OCI-LY7 (cell line): Measurements from ENCODE around the gene CPEB4. TPM values are rescaled to one million over a fixed set of nuclear protein-coding genes. Genes with fewer than 3 reads are reported as not detected.

Experiments
- BruUV-seq: library from RNA; stranded (reverse); fragments of 400-500 nt; replicated peaks from 2 replicates; lab custom pipeline; 2021; lab: Mats Ljungman, UMichigan
- CTCF ChIA-PET: fragments of 300-600 bp; sonication (Branson Sonifier 250); formaldehyde crosslinking; loops from one replicate; lab custom pipeline; 2022; ENCODE audit warnings: antibody characterized with exemption; ENCODE audit not compliant: unreplicated experiment; lab: Charles Lee
- POLR2A ChIA-PET: fragments of 300-600 bp; sonication (Branson Sonifier 250); formaldehyde crosslinking; loops from one replicate; lab custom pipeline; 2022; ENCODE audit warnings: antibody characterized with exemption; lab: Charles Lee
- DNase-seq: peaks from one replicate; pipeline ENCODE4 v3.0.0-alpha.2; 2015; ENCODE audit warnings: low spot score
- H2AFZ ChIP-seq: fragments of 200-600 bp; sonication (generic), shearing (Covaris generic); 2 replicates; pipeline ENCODE4 v1.6.1; 2014; ENCODE audit warnings: mild to moderate bottlenecking, antibody characterized with exemption, low read length, moderate library complexity
- H3K27ac ChIP-seq: fragments of 200-600 bp; sonication (generic); 2 replicates; pipeline ENCODE4 v1.5.1; 2014; ENCODE audit warnings: mixed run types, low read depth, mild to moderate bottlenecking, moderate library complexity, low read length, inconsistent platforms; ENCODE audit not compliant: poor library complexity, severe bottlenecking
- H3K36me3 ChIP-seq: fragments of 200-600 bp; sonication (generic); 2 replicates; pipeline ENCODE4 v1.6.1; 2014; ENCODE audit warnings: mild to moderate bottlenecking, antibody characterized with exemption, low read length, moderate library complexity, mixed read lengths; ENCODE audit not compliant: insufficient read depth
- H3K4me1 ChIP-seq: fragments of 200-600 bp; sonication (generic); 2 replicates; pipeline ENCODE4 v1.5.1; 2014; ENCODE audit warnings: mild to moderate bottlenecking, low read length; ENCODE audit not compliant: insufficient read depth, poor library complexity, severe bottlenecking
- H3K4me2 ChIP-seq: fragments of 200-600 bp; sonication (generic); 2 replicates; pipeline ENCODE4 v1.6.1; 2014; ENCODE audit warnings: mild to moderate bottlenecking, low read length
- H3K4me3 ChIP-seq: fragments of 200-600 bp; sonication (generic); 2 replicates; pipeline ENCODE4 v1.5.1; 2014; ENCODE audit warnings: mild to moderate bottlenecking, low read depth, low read length; ENCODE audit not compliant: poor library complexity, severe bottlenecking
- H3K79me2 ChIP-seq: fragments of 200-600 bp; sonication (generic); 2 replicates; pipeline ENCODE4 v1.6.1; 2016; ENCODE audit warnings: low read depth, mild to moderate bottlenecking, low read length, moderate library complexity, mixed read lengths; ENCODE audit not compliant: insufficient read depth
- H3K9me2 ChIP-seq: fragments of 200-600 bp; sonication (generic); 2 replicates; pipeline ENCODE4 v1.6.1; 2016; ENCODE audit warnings: mild to moderate bottlenecking, low read length, mixed read lengths; ENCODE audit not compliant: insufficient read depth
- H3K9me3 ChIP-seq: fragments of 200-600 bp; sonication (generic); 2 replicates; pipeline ENCODE4 v1.6.1; 2014; ENCODE audit warnings: mild to moderate bottlenecking, mixed run types, low read length, mixed read lengths
- H4K20me1 ChIP-seq: fragments of 200-600 bp; sonication (generic); 2 replicates; pipeline ENCODE4 v1.6.1; 2014; ENCODE audit warnings: mild to moderate bottlenecking, antibody characterized with exemption, low read length, moderate library complexity, mixed read lengths; ENCODE audit not compliant: insufficient read depth
- EZH2phosphoT487 ChIP-seq: fragments of 200-600 bp; sonication (generic); IDR thresholded peaks from 2 replicates; pipeline ENCODE4 v1.6.1; 2018; ENCODE audit warnings: low read depth, borderline replicate concordance, mild to moderate bottlenecking, mixed run types, antibody characterized with exemption, low read length, moderate library complexity, mixed read lengths
- intact Hi-C: fragments of 100-400 bp; cut with micrococcal nuclease; formaldehyde crosslinking; loops from one replicate; pipeline ENCODE4 v1.10.0; 2022; ENCODE audit not compliant: unreplicated experiment
- total RNA-seq, 2 experiments: library from RNA; depleted of rRNA in 1 of 2; stranded (reverse); fragments of >200 nt in 1 of 2; shearing (Covaris generic) in 1 of 2; gene quantifications; 2 replicates each; pipeline ENCODE4 v1.2.3, GENCODE V29; 2014 to 2022
- TF ChIP-seq, protein P1 (sequence below): fragments of 200-600 bp; sonication (generic); conservative IDR thresholded peaks from 2 replicates; pipeline ENCODE4 v1.5.1; 2014; ENCODE audit warnings: mild to moderate bottlenecking, antibody characterized with exemption, low read length, moderate library complexity, mixed read lengths

The CPEB4 gene
- total RNA-seq, 2 experiments from 2014 or later = 12.6 to 31.8 TPM

GRCh38 chr5:173893192-173893561, 5.0 kb downstream of the CPEB4 start:
- Histone ChIP-seq H3K9me3 (peaks cover 5% of the 10 kb centered on the region; the same call in 1 of the 2 replicates), H3K4me2 (peak overlapping the region; percentile 72), H3K4me1 (peaks cover 52% of the 10 kb centered on the region), H3K79me2 (peaks cover 100% of the 10 kb centered on the region), H3K36me3 (peaks cover 14% of the 10 kb centered on the region), H4K20me1 (no peaks in the 10 kb centered on the region), H2AFZ (no peak overlapping the region; the same call in 1 of the 2 replicates), H3K4me3 (peak overlapping the region; percentile 88), H3K27ac (peak overlapping the region; percentile 88), H3K9me2 (no peaks in the 10 kb centered on the region)
- DNase-seq = no peak
- TF ChIP-seq, protein P1, sequence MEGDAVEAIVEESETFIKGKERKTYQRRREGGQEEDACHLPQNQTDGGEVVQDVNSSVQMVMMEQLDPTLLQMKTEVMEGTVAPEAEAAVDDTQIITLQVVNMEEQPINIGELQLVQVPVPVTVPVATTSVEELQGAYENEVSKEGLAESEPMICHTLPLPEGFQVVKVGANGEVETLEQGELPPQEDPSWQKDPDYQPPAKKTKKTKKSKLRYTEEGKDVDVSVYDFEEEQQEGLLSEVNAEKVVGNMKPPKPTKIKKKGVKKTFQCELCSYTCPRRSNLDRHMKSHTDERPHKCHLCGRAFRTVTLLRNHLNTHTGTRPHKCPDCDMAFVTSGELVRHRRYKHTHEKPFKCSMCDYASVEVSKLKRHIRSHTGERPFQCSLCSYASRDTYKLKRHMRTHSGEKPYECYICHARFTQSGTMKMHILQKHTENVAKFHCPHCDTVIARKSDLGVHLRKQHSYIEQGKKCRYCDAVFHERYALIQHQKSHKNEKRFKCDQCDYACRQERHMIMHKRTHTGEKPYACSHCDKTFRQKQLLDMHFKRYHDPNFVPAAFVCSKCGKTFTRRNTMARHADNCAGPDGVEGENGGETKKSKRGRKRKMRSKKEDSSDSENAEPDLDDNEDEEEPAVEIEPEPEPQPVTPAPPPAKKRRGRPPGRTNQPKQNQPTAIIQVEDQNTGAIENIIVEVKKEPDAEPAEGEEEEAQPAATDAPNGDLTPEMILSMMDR = no peak
- TF ChIP-seq EZH2phosphoT487 = no peak
- CTCF ChIA-PET = interaction anchor here (0.6 to 1.4 kb wide), 5 partner anchors 11 to 159 kb away, joined by 3 to 4 read pairs (median 3); no protein-coding TSS in a partner anchor
- intact Hi-C loops = no loop called here
- no TSS peak for BruUV-seq
- POLR2A ChIA-PET = interaction anchor here (0.5 to 8.8 kb wide), 14 partner anchors 9 to 159 kb away, joined by 3 to 122 read pairs (median 4); no protein-coding TSS in a partner anchor

DNA sequence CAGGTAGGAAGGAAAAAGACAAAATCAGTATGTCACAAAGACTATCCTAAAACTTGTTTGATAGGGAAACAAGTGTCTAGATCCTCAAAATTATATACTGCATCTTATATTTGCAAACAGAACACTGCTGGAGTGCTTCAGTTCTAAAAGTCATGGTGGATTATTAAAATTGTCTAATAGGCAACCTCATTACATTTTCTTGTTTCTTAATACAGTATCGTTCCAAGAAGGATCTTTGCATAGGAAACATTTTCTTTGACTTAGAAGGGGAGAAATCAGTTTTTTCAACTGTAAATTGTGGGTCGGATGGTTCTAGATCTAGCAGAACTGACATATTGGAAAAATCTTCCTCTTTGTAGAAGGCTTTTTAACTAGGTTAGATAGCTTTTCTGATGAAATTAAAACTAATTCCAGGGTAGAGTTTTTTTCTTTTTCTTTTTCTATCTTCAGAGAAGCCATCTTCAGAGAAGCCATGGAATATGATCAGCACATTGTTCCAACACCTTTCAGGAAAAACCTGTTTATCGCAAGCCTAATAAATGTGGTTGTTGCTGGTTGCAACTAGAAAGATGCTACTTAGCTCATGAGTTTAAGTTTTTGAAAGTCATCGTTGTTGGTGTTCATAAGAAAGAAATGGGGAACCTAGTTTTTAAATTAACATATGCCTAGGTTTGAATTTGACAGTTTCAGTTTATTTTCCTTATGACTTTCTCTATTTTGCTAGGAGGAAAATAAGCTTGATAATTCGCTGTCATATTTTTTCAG, 7.4 kb downstream of the CPEB4 start:
- peak overlapping the region; percentile 72 for H3K4me2 ChIP-seq
- H3K9me3 ChIP-seq = peaks cover 5% of the 10 kb centered on the region; the same call in 1 of the 2 replicates
- H3K79me2 ChIP-seq = peaks cover 100% of the 10 kb centered on the region
- H3K4me3 ChIP-seq = peak overlapping the region; percentile 88
- intact Hi-C loops = loop anchor here (2.0 kb wide), 1 partner anchor 21 kb away; no protein-coding TSS in a partner anchor
- peak overlapping the region; percentile 35; the same call in 1 of the 2 replicates for H2AFZ ChIP-seq
- ChIA-PET CTCF (no interaction called here), POLR2A (interaction anchor here (0.5 to 8.8 kb wide), 21 partner anchors 8 to 832 kb away, joined by 3 to 122 read pairs (median 3); partner anchors contain the start of gene CPEB4)
- H3K27ac ChIP-seq = peak overlapping the region; percentile 88
- no peak for DNase-seq
- peaks cover 55% of the 10 kb centered on the region for H3K4me1 ChIP-seq
- BruUV-seq = no TSS peak
- H3K36me3 ChIP-seq = peaks cover 22% of the 10 kb centered on the region
- no peaks in the 10 kb centered on the region for H3K9me2 ChIP-seq
- no peaks in the 10 kb centered on the region for H4K20me1 ChIP-seq
- TF ChIP-seq, protein P1 = no peak
- TF ChIP-seq EZH2phosphoT487 = no peak

GRCh38 chr5:173896631-173897030, 8.5 kb downstream of the CPEB4 start:
- peaks cover 63% of the 10 kb centered on the region for H3K4me1 ChIP-seq
- BruUV-seq = no TSS peak
- intact Hi-C loops = no loop called here
- no peak overlapping the region for H3K27ac ChIP-seq
- no peaks in the 10 kb centered on the region for H3K9me2 ChIP-seq
- peaks cover 100% of the 10 kb centered on the region for H3K79me2 ChIP-seq
- ChIA-PET POLR2A (interaction anchor here (0.8 to 8.8 kb wide), 18 partner anchors 7 to 1795 kb away, joined by 3 to 122 read pairs (median 6); partner anchors contain the start of gene CPEB4), CTCF (interaction anchor here (1.0 kb wide), 1 partner anchor 281 kb away, joined by 3 read pairs; no protein-coding TSS in a partner anchor)
- H3K4me2 ChIP-seq = peak overlapping the region; percentile 72
- peaks cover 5% of the 10 kb centered on the region; the same call in 1 of the 2 replicates for H3K9me3 ChIP-seq
- no peak overlapping the region for H2AFZ ChIP-seq
- H3K36me3 ChIP-seq = peaks cover 29% of the 10 kb centered on the region
- TF ChIP-seq, protein P1 = no peak
- no peak for TF ChIP-seq EZH2phosphoT487
- H4K20me1 ChIP-seq = no peaks in the 10 kb centered on the region
- DNase-seq = no peak
- H3K4me3 ChIP-seq = peak overlapping the region; percentile 88
